HG02678 (cell line): ENCODE results near the gene PRKCG.

Experiments
- ATAC-seq: cut with Tn5 transposase; IDR thresholded peaks from one replicate; pipeline ENCODE4 v1.9.1; 2021; ENCODE audit warnings: mild to moderate bottlenecking, moderate library complexity; ENCODE audit not compliant: unreplicated experiment

PRKCG gene

GRCh38 chr19:53897459-53897858 is 15.5 kb downstream of the PRKCG start:
- ATAC-seq, result no peak

- ATAC-seq, result no peak
These were observed 16.2 kb downstream of the PRKCG start for GRCh38 chr19:53898166-53898565.

GRCh38 chr19:53898636-53899341 is 16.8 kb downstream of the PRKCG start:
- ATAC-seq, result no peak

- no peak for ATAC-seq
These were observed 18.3 kb downstream of the PRKCG start for GRCh38 chr19:53900191-53900860.

- no peak for ATAC-seq
These were observed 21.2 kb downstream of the PRKCG start for GRCh38 chr19:53903055-53903680.

- ATAC-seq, result no peak
These were observed 22.9 kb downstream of the PRKCG start for GRCh38 chr19:53904909-53905308.

GRCh38 chr19:53905787-53906186 is 23.8 kb downstream of the PRKCG start:
- ATAC-seq, result no peak

- ATAC-seq, result no peak
These were observed 24.5 kb downstream of the PRKCG start for GRCh38 chr19:53906211-53907192.

GRCh38 chr19:53907193-53907581 is 25.2 kb downstream of the PRKCG start:
- ATAC-seq, result no peak

- ATAC-seq, result no peak
These were observed 25.7 kb downstream of the PRKCG start for GRCh38 chr19:53907690-53908089.

GRCh38 chr19:53908106-53908934 is 26.3 kb downstream of the PRKCG start:
- ATAC-seq, result no peak

- no peak for ATAC-seq
These were observed 27.0 kb downstream of the PRKCG start, which contains the start of gene CACNG7 for GRCh38 chr19:53908935-53909415. CACNG7 (plus strand) TSS chr19:53909278; CDS start chr19:53912832, 3,554 bp downstream.

GRCh38 chr19:53909471-53910169 is 27.6 kb downstream of the PRKCG start:
- ATAC-seq, result no peak

- no peak for ATAC-seq
These were observed 28.1 kb downstream of the PRKCG start for GRCh38 chr19:53910170-53910518.

GRCh38 chr19:53912653-53913052 is 30.7 kb downstream of the PRKCG start:
- no peak for ATAC-seq

GRCh38 chr19:53915000-53915399 is 33.0 kb downstream of the PRKCG start:
- ATAC-seq, result no peak

GRCh38 chr19:53916004-53916403 is 34.0 kb downstream of the PRKCG start:
- ATAC-seq, result no peak

GRCh38 chr19:53917356-53917755 is 35.4 kb downstream of the PRKCG start:
- ATAC-seq, result no peak

- ATAC-seq, result no peak
These were observed 45.7 kb downstream of the PRKCG start for GRCh38 chr19:53927739-53928138.
